Hematopoietic multipotent progenitor cell treated with erythropoietin and hydrocortisone succinate and interleukin-3 and kit ligand, for 6 days (in vitro differentiated cells): Measurements from ENCODE around the gene STON2.
"Not testable (repeated sequence)": the region's sequence is repeated elsewhere in the genome, so short reads cannot be mapped to it uniquely, and the experiment has no call there.

Experiments
- DNase-seq: peaks from one replicate; pipeline ENCODE4 v3.0.0-alpha.2; 2015

STON2 gene

DNA sequence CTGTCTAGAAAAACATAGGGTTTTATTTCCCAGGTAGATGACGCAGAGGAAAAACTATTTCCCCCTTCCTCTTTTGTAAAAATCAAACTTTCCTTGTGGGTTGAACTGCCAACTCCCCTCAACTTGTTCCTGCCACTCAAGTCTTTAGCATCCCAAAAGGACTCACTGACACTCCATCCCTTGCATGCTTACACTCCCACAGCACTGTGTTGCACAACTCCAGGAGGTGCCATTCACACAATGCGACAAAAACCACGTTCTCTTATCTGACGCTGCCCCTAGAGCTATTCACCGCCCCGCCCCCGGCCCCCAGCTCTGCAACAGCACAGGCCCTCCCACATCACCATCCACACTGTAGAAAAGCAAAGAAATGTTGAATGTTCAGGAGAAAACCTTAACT is 16.9 kb upstream of the STON2 start:
- peak; percentile 76 for DNase-seq

DNA sequence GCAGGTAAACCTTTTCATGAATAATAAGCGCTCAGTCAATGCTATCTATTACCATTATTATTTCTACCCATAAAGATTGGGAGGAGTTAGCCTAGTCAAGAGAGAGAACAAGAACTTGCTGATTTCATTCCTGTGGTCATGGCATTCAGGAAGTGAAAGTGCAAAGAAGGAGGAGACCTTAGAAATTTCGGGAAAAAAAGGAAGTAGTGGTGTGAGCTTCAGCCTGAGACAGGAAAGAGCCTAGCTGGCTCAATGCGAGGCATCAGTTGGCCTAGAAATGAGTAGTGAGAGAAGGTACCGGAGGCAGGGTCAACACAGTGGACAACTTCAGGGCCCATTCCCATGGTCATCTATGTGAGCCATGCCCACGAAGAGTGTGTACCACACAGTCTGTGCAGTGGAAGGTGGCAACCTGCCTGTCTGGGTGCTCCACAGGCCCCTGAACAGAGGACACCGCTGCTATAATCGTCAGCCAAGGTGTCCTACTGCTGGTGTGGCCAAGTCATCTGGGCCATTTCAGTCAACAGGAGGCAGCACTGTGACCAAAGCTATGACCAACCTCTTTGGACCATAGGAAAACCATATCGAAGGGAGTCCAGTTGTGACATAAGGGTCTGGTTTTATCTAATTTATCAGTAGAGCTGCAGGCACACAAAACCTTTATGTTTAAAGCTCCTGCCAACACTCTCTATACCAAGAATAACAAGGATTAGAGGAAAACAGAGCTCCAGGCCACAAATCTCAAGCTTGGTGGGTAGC is 16.2 kb upstream of the STON2 start:
- DNase-seq, result peak; percentile 52

DNA sequence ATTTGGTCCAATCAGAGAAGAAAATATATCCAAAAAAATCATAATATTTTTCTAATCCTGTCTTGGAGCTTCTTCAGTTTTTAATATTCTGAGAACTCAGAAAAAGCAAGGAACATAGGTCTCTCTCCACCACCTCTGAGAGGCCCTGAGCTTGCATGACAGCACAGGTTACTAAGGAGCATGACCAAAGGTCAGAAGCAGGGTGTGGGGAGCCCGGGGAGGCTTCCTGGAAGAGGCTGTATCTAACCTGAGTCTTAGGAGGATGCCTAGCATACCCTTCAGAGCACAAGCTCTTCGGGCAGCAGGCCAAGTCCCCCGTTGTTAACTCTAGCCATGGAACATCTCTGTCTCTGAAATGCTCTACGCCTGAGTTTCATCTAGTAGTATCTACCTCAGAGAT is 15.7 kb upstream of the STON2 start:
- no peak for DNase-seq

DNA sequence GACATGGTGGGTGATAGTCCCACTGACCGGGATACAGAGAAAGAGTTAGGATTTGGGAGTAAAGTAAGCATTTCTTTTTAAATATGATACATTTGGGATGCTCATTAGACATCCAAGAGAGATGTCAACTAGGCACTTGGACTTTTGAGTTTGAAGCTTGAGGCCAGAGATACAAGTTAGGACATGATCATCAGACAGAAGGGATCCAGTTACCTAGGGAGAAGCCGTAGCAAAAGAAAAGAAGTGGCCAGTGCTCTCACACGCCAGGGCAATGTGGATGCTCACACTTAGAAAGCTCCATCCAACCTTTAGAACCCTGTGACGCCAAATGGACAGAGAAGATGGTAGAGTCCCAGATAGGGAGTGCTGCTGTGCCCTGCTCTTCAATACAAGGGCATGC is 14.0 kb upstream of the STON2 start:
- no peak for DNase-seq

DNA sequence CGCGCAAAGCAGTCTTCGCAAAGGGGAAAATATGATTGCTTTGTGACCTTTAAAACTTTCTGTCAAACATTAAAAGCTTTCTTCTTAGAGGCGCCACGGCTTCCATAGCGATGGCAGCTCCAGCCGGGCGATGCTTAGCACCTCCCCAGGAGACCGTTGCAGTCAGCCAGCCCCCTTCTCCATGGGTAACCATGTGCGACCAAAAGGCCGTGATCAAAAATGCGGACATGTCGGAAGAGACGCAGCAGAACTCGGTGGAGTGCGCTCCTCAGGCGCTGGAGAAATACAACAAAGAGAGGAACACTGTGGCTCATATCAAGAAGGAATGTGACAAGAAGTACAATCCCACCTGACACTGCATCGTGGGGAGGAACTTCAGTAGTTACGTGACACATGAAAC is 12.7 kb upstream of the STON2 start:
- no peak for DNase-seq

DNA sequence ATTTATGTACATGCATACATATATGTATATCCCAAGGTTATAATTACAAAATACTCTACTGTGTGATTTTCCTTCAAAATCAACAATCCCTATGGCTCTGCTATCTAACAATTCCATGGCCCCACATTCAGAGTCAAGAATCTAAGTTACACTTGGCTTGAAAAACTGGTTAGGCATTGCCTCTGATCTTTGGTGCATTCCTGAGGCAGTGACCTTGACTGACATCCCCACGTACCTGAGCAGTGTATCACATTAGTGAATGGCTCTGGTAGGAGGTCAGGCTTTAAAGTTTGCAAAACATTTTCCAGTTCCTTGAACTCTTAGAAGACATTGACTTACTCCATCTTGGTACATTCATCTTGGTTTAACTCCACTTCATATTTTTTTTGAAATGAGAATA is 8.5 kb upstream of the STON2 start:
- DNase-seq, result no peak

DNA sequence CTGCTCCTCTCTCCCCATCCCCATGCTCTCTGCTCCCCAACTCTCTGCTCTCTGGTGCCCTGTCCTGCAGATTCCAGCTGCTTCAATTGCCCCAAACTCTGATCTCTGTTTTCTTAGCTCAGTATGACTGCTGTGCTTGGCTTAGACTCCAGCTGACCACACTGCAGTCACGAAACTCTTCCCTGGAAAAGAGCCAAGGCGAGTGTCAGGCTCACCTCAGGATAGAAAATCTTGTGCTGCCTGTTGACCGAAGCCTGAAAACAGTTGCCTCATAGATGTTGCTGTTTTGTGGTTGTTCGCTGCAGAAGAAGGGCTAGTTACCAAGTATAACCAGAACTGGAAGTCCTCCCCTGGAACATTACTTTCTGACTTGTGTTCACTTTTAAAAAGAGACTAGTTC is 6.7 kb upstream of the STON2 start:
- DNase-seq, result peak; percentile 32

DNA sequence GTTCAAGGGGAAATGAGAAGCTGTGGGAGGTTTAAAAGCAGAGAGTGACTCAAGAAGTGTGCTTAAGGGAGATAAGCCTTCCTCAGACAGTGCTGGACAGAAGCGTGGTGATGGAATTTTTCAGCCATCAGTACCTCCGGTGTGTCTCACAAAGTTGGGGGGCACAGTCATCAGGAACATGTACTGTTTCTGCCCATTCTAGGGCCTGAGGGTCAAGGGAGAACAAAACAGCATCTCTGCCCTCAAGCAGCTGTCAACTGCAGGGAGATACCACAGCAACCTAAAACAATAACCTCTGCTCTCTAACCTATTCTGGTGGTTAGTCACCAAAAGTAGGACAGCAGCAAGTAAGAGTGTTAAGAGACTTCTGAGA is 2.0 kb upstream of the STON2 start:
- DNase-seq, result peak; percentile 87

DNA sequence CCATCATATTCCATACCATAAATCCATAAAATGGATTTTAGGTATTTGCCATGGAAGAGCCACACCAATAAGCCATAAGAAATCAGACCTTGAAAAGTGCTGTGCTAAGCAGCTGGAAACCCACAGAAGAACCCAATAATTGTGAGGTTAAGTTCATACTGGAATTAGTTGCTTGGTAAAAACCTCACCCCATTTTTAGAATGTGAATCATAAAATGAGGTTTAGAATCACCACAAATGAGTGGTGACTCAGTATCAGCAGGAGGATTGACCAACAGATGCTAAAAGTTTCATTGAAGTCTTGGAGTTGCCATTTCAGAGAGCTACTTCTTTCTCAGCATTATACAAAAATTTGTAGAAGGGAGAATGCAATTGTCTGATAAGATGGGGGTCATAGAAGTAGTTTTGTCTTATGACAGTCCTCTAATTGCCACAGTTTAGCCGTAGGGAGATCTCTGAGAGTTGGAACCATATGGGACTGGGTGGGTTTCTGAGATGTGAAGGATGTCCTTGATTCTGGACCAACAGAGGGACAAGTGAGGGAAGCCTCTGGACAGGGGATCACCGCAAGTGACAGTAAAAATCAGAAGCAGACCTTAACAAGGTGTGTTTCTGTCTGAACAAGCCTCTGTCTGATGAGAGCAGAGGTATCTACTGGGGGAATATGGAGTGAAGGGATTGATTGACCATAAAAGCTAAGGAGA is 1.4 kb upstream of the STON2 start:
- DNase-seq, result peak; percentile 55

DNA sequence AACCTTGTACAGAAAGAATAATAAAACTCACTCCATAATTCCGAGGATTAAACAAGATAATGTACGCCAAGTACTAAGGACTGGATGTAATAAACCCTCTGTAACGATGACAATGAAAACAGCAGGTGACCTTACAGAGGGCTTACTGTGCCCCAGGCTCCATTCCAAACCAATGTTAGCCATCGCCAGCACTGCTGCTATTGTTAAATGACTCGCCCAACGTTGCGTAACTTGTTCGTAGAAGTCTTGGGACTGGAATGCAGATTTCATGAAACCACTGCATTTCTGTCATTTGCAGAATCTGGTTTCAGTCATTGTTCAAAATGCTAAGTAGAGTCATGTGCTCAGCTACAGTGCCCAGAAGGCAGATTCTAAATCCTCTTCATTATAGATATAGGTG is 728 bp upstream of the STON2 start:
- peak; percentile 63 for DNase-seq

DNA sequence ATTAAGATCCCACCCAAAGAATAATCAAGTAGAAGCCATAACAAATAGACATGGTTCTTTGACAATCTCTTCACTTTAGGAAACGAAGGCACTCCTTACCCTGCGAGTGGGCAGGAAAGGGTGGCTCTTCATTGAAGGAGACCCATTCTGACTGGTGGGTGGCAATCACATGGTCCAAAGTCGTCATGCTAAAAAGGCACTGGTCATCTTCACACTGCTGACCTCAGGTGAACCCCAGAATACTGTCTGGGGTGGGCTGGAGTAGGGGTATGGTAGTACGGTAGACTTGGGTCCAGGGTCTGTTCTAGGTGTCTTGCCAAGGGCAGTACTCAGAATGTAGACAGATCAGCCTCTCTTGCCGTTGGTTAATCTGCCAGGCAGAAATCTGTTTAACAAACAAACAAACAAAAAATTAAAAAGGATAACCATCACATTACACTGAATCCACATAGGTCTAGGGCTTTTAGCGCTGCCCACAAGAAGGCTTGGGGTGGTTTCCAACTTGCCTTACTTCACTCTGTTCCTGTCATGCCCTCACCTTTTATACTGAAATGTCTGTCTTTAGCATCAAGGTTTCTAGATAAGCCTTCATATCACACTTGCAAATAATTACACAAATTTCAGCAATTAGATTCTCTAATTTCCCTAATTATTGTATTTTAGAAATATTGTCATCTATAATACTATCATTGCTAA is 1.8 kb downstream of the STON2 start:
- no peak for DNase-seq

DNA sequence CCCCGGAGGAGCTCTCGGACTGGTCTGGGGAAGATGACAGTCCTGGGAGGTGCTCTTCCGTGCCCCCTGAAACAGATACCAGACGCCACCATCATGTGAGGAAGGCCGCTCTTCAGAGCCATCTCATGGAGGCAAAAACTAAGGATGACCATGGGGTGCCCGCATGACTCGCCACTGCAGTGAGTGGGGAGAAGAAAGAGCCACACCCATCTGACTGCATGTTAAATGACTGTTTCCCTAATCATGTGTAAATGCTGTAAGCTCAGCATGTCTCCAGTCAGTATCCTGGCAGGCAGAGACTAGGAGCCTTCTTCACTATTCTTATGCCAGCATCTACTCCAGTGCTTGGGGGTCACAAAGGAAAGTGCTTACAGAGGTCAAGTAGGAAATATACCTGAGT is 4.0 kb downstream of the STON2 start:
- DNase-seq, result peak; percentile 40

DNA sequence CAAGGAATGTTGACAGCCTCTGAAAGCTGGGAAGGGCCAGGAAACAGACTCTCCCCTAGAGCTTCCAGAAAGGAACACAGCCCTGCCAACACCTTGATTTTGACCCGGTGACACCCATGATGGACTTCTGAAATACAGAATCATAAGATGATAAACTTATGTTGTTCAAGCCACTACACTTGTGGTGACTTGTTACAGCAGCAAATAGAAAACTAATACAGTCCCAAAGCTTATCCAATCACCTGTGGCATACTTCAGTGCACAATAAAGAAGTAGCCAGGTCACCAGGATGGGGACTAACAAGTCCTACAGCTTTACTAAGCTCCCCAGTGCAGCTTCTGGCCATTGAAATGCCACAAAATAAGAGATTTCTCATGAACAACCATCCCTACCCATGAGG is 5.4 kb downstream of the STON2 start:
- DNase-seq, result no peak

DNA sequence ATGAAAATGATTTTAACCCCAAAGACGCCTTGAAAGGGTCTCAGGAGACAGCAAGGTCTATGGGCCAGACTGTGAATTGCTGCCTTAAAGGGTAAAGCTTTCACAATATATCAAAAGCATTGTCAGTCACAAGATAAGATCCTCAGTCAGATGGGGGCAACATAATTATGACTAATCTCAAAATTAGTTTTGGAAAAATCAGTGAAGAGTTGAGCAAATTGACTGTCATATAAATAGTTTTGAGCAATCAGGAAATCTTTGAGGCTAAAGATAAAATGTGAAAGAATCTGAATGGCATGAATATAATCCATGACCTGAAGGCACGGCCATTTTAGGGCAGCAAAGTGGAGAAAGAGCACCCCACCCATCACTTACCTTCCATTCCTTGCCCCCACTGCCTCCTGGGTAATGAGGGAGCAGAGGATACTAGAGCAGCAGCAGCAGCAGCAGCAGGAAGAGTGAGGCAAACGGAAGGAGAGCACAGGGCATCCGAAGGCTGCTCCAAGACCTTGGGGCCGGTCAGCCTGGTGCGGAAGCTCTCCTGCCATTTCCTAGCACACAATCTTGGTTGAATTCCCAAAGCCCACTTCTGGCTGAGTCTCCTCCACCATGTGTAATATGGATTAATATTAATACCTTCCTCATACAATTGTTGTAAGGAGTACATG is 7.0 kb downstream of the STON2 start:
- DNase-seq, result no peak

DNA sequence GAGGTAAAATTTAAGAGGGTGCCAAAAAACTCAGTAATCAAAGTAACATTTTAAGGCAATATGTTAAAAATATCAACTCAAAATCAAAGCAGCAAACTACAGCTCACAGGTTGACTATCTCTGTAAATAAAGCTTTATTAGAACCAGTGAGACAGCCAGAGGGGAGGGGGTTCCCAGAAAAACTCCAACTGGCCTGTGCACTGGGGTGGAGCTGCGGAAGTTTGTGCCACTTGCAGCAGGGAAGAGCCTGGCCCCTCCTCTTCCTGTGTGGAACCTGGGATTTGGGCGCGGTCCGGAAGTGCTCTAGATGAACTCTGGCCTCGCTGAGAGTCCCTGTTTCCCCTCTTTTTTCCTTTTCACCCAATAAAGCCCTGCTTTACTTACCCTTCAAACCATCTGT is 8.1 kb downstream of the STON2 start:
- no peak for DNase-seq

DNA sequence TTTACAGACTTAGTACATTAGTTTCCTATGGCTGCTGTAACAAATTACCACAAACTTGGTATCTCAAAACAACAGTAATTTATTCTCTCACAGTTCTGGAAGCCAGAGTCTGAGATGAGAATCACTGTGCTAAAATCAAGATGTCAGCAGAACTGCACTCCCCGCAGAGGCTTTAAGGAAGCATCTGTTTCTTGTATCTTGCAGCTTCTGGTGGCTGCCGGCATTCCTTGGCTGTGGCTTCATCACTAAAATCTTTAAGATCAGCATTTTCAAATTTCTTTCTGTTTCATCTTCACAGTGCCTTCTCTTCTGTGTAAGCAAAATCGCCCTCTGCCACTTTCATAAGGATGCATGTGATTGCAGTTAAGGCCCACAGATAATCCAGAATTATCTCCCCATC is 9.4 kb downstream of the STON2 start:
- no peak for DNase-seq

DNA sequence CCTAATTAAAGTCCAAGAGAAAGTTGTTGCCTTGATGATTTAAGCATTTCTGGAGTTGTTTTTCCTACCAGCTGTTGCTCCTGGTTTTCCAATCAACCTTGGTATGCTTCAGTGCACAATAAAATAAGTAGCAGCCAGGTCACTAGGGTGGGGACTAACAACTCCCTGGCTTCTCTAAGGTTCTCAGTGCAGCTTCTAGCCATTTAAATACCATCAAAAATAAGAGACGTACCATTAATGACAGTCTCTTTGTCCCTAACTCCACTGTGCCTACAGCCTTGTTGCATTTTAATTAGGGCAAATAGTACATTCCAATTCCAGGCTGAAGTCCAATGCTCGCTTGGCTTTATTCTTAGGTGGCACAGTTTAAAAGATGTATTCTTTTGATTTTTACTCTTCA is 11.8 kb downstream of the STON2 start:
- no peak for DNase-seq

DNA sequence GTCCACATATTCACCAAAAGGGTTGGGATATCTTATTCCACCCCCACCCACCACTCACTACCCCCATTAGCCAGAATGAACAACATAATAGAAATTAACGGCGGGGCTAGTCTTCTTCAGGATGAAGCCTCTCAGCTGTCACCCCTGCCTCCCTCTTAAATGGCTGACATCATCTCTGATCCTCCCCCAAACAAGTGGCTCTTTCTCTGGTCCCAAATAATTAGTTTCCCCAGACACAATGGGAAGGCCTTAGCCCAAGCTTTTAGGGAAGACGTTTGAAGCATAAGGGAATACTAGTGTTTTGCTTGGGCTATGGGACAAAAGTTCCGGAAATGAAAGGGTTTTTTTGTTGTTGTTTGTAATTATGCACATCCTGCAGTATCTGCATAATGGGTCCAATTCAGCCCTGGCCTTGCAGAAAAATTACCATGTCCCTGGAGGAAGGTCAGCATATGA is 13.8 kb downstream of the STON2 start:
- no peak for DNase-seq

DNA sequence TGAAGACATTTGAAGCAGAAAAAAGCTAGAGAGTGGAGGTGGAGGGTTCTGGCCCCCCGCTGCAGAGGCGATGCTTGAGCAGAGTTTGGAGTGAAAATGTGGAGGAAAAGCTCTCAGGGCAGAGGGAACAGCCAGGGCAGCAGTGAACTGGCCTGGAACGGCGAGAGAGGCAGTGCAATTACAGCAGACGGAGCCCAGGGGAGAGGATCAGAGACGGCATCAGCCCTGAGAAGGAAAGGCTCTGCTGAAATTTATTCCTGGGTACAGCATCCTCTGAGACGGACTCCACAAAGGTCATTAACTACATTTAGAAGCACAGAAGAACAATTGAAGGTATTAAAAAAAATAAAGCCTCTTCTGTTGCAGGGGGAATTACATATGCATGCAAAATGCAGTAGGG is 14.2 kb downstream of the STON2 start:
- DNase-seq, result no peak

DNA sequence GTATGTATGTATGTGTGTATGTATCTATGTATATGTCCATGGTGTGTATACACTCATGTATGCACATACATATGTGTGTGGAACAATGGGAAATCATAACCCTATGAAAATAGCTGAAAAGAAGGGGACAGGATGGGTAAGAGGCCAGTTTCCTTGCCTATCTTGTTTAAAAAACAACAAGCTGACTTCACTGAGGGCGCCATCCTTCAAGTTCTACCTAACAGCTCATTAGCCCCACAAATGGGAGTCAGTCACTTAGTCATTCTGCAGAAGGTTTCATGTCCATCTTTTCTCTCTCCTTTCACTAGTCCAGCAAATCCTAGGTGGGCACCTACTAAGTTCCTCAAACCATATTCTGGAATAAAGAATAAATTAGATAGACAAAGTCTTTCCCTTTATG is 14.7 kb downstream of the STON2 start:
- no peak for DNase-seq

DNA sequence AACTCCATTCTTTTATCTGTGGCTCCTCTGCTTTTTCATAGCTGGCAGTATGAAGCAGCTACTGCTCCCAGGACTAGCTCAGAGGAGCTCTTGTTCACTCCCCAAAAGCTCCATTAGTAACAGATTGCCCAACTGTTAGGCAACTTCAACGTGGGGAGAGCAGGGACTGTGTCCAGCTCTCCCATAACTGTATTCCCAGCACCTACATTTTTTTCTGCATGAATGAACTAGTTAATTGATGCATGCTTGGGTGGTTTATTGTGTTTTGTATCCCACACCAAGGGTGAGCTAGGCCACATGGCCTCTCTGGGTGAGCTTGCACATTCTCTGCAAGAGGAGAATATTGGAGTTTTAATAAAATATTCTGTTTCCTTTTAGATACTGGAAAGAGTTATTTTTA is 15.2 kb downstream of the STON2 start:
- no peak for DNase-seq

DNA sequence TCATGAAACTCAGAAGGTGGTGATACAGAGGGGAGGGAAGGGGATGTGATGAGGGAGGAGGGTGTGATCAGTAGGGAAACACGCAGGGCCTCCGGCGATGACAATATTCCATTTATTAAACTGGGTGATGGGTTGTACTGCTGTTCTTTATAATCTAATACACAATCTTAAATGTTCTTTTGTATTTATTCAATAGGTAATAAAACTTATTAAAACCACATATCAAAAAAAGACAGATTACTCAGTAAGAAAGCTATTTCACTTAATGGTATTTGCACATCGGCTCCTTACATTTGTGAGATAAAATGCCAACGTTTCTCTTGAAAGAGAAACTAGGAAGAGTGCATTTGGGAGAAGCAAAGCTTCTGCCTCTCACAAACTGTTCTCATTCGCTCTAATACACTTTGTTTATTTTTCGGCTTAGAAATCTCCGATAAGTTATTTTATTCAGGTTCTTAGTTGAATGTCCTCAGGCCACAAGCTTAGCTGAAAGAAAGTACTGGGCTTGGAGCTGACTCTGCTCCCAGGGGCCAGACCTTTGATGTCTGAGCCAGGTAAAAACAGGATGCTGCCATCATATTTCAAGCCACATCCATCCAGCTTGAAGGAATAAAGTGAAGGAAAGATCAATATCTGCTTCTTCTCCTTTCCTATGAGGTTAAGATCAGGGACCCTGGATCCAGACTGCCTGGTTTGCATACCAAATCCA is 17.5 kb downstream of the STON2 start:
- DNase-seq, result no peak

DNA sequence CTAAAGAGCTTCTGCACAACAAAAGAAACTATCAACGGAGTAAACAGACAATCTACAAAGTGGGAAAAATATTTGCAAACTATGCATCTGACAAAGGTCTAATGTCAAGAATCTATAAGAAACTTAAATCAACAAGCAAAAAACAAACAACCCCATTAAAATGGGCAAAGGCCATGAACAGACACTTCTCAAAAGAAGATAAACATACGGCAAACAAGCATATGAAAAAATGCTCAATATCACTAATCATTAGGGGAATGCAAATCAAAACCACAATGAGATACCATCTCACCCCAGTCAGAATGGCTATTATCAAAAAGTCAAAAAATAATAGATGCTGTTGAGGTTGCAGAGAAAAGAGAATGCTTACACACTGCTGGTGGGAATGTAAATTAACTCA is 20.1 kb downstream of the STON2 start:
- DNase-seq, result not testable (repeated sequence)
